GM12874 (cell line): Measurements from ENCODE around the gene ANTXR2.

Source experiments
- CTCF ChIP-seq: IDR thresholded peaks from 2 replicates; pipeline ENCODE4 v1.5.1; 2011; ENCODE audit warnings: low read depth, mild to moderate bottlenecking, control low read depth, low read length, moderate library complexity; ENCODE audit not compliant: insufficient read depth

The ANTXR2 gene

GRCh38 chr4:79854856-79855502, 218.1 kb downstream of the ANTXR2 start:
- no peak for TF ChIP-seq CTCF

- TF ChIP-seq CTCF = no peak
These were observed 220.7 kb downstream of the ANTXR2 start for GRCh38 chr4:79852305-79852730.

- no peak for TF ChIP-seq CTCF
These were observed 221.3 kb downstream of the ANTXR2 start for GRCh38 chr4:79851625-79852304.
